IMR-90 (cell line): ENCODE measurements around the gene CXCL9. TPM values are rescaled to one million over a fixed set of nuclear protein-coding genes. Genes with fewer than 3 reads are reported as not detected.
A peak's percentile ranks its signal among the peaks of the same experiment; 100 is the strongest.
"Not testable (repeated sequence)": the region's sequence is repeated elsewhere in the genome, so short reads cannot be mapped to it uniquely, and the experiment has no call there.

Source experiments
- ATAC-seq: fragments of 200-7000 bp; cut with Tn5 transposase; 2 replicates; pipeline ENCODE4 v1.9.1; 2020; ENCODE audit warnings: low read depth, mild to moderate bottlenecking, moderate library complexity
- BruUV-seq: library from RNA; stranded (reverse); fragments of 400-500 nt; replicated peaks from 2 replicates; lab custom pipeline; 2021; lab: Mats Ljungman, UMichigan
- CTCF ChIA-PET: fragments of 300-600 bp; formaldehyde crosslinking; extraction: SDS; loops from one replicate; lab custom pipeline; 2021; ENCODE audit warnings: antibody characterized with exemption; lab: Yijun Ruan, JAX
- POLR2A ChIA-PET: fragments of 300-600 bp; sonication (Branson Sonifier 250); formaldehyde crosslinking; loops from one replicate; lab custom pipeline; 2022; ENCODE audit warnings: antibody characterized with exemption; ENCODE audit not compliant: unreplicated experiment; lab: Charles Lee
- DNase-seq: peaks from one replicate; pipeline ENCODE4 v3.0.0; 2013
- H2AFZ ChIP-seq: replicated peaks from 2 replicates; pipeline ENCODE3; 2013; ENCODE audit warnings: low read length, mild to moderate bottlenecking; ENCODE audit not compliant: poor library complexity
- H2AK5ac ChIP-seq: 2 replicates; pipeline ENCODE4 v1.6.1; 2013; ENCODE audit warnings: low read depth, low read length, inconsistent platforms
- H2AK9ac ChIP-seq: replicated peaks from 2 replicates; pipeline ENCODE3; 2013; ENCODE audit warnings: mild to moderate bottlenecking, low read depth, low read length, moderate library complexity; ENCODE audit not compliant: poor library complexity
- H2BK120ac ChIP-seq: 2 replicates; pipeline ENCODE4 v1.6.1; 2013; ENCODE audit warnings: low read depth, low read length, inconsistent platforms
- H2BK15ac ChIP-seq: 3 replicates; pipeline ENCODE4 v1.6.1; 2013; ENCODE audit warnings: low read depth, low read length, inconsistent platforms
- H2BK20ac ChIP-seq: 2 replicates; pipeline ENCODE4 v1.6.1; 2013; ENCODE audit warnings: low read depth, mild to moderate bottlenecking, inconsistent platforms, low read length, moderate library complexity
- H2BK5ac ChIP-seq: 2 replicates; pipeline ENCODE4 v1.6.1; 2013; ENCODE audit warnings: mild to moderate bottlenecking, low read depth, low read length, inconsistent platforms; ENCODE audit not compliant: poor library complexity, severe bottlenecking
- H3K14ac ChIP-seq: replicated peaks from 2 replicates; pipeline ENCODE4 v1.6.1; 2013; ENCODE audit warnings: low read depth, low read length, inconsistent platforms
- H3K18ac ChIP-seq: 2 replicates; pipeline ENCODE4 v1.6.1; 2013; ENCODE audit warnings: low read depth, low read length, control low read depth
- H3K23ac ChIP-seq: 2 replicates; pipeline ENCODE4 v1.6.1; 2013; ENCODE audit warnings: low read depth, low read length, inconsistent platforms
- H3K27ac ChIP-seq: 2 replicates; pipeline ENCODE4 v1.5.1; 2013; ENCODE audit warnings: mild to moderate bottlenecking, control low read depth, low read length; ENCODE audit not compliant: insufficient read depth
- H3K27me3 ChIP-seq: 2 replicates; pipeline ENCODE4 v1.6.1; 2013; ENCODE audit warnings: low read length; ENCODE audit not compliant: control insufficient read depth, insufficient read depth
- H3K36me3 ChIP-seq: 2 replicates; pipeline ENCODE4 v1.6.1; 2013; ENCODE audit warnings: low read length, mixed read lengths; ENCODE audit not compliant: control insufficient read depth, insufficient read depth
- H3K4ac ChIP-seq: 2 replicates; pipeline ENCODE4 v1.6.1; 2013; ENCODE audit warnings: low read depth, low read length, inconsistent platforms
- H3K4me1 ChIP-seq: 2 replicates; pipeline ENCODE4 v1.6.1; 2013; ENCODE audit warnings: low read length, mixed read lengths; ENCODE audit not compliant: control insufficient read depth, insufficient read depth
- H3K4me2 ChIP-seq: 2 replicates; pipeline ENCODE4 v1.6.1; 2013; ENCODE audit warnings: low read depth, mild to moderate bottlenecking, control low read depth, low read length, moderate library complexity
- H3K4me3 ChIP-seq: 2 replicates; pipeline ENCODE4 v1.5.1; 2013; ENCODE audit warnings: low read depth, mild to moderate bottlenecking, control low read depth, low read length, moderate library complexity; ENCODE audit not compliant: insufficient read depth
- H3K56ac ChIP-seq: 2 replicates; pipeline ENCODE4 v1.6.1; 2013; ENCODE audit warnings: low read length, inconsistent platforms; ENCODE audit not compliant: insufficient read depth; ENCODE audit errors: extremely low read depth
- H3K79me1 ChIP-seq, 2 experiments: 2 replicates each; pipeline ENCODE4 v1.6.1; 2013; ENCODE audit warnings: low read length in 2 of 2, inconsistent platforms in 1 of 2, low read depth in 1 of 2
- H3K9ac ChIP-seq: 2 replicates; pipeline ENCODE4 v1.6.1; 2013; ENCODE audit warnings: low read depth, low read length, control low read depth
- H3K9me1 ChIP-seq: 2 replicates; pipeline ENCODE4 v1.6.1; 2013; ENCODE audit warnings: low read length, inconsistent platforms; ENCODE audit not compliant: insufficient read depth
- H3K9me3 ChIP-seq: 2 replicates; pipeline ENCODE4 v1.6.1; 2013; ENCODE audit warnings: low read length; ENCODE audit not compliant: control insufficient read depth, insufficient read depth
- H4K20me1 ChIP-seq: 2 replicates; pipeline ENCODE4 v1.6.1; 2013; ENCODE audit warnings: low read length, inconsistent platforms; ENCODE audit not compliant: insufficient read depth
- H4K5ac ChIP-seq: 2 replicates; pipeline ENCODE4 v1.6.1; 2013; ENCODE audit warnings: mild to moderate bottlenecking, low read depth, low read length, control low read depth
- H4K8ac ChIP-seq, 2 experiments: 2 replicates each; pipeline ENCODE4 v1.6.1; 2013; ENCODE audit warnings: low read depth in 2 of 2, low read length in 2 of 2, control low read depth in 1 of 2, inconsistent platforms in 1 of 2
- H4K91ac ChIP-seq: 2 replicates; pipeline ENCODE4 v1.6.1; 2013; ENCODE audit warnings: low read depth, low read length, inconsistent platforms; ENCODE audit not compliant: insufficient read depth
- WGBS, 2 experiments: methylation state at CpG; one replicate each; pipeline versions ENCODE4 v1.1.5 to v1.1.7; 2013; ENCODE audit warnings: missing lambda C conversion rate in 2 of 2; ENCODE audit not compliant: insufficient read length in 1 of 2; ENCODE audit errors: extremely low coverage in 2 of 2; 5-methylcytosine and 5-hydroxymethylcytosine counted together
- dilution Hi-C: fragments of 300-500 bp; cut with HindIII; formaldehyde crosslinking; loops from one replicate; pipeline ENCODE4 v1.14.3; 2018; ENCODE audit warnings: low sequenced_read_pairs; ENCODE audit not compliant: unreplicated experiment
- in situ Hi-C: fragments of 300-500 bp; cut with MboI; formaldehyde crosslinking; loops from 3 replicates; pipeline ENCODE4 v1.14.3; 2019; ENCODE audit warnings: low sequenced_read_pairs, inconsistent platforms, mixed read lengths
- intact Hi-C: fragments of 100-400 bp; cut with micrococcal nuclease; formaldehyde crosslinking; loops from 2 replicates; pipeline ENCODE4 v1.10.0; 2022
- polyA plus RNA-seq, 3 experiments: library from polyadenylated mRNA; depleted of rRNA; stranded (reverse); fragments of >200 nt; gene quantifications; 2 replicates each; pipeline ENCODE4 v1.2.3, GENCODE V29; 2012; ENCODE audit warnings: low replicate concordance in 1 of 3
- total RNA-seq: library from RNA; depleted of rRNA; stranded (reverse); fragments of >200 nt; gene quantifications from 2 replicates; pipeline ENCODE4 v1.2.3, GENCODE V29; 2012

Gene CXCL9
- total and polyA plus RNA-seq, 2 of the 4 experiments (the other 2 are of a cell fraction): not detected

DNA sequence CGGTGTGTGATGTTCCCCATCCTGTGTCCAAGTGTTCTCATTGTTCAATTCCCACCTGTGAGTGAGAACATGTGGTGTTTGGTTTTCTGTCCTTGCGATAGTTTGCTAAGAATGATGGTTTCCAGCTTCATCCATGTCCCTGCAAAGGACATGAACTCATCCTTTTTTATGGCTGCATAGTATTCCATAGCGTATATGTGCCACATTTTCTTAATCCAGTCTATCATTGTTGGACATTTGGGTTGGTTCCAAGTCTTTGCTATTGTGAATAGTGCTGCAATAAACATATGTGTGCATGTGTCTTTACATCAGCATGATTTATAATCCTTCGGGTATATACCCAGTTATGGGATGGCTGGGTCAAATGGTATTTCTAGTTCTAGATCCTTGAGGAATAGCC is 45.2 kb downstream of the CXCL9 start:
- H3K27ac ChIP-seq, H2AFZ ChIP-seq, H4K91ac ChIP-seq, POLR2A ChIA-PET, BruUV-seq, H4K8ac ChIP-seq, CTCF ChIA-PET, H3K79me1 ChIP-seq, H3K56ac ChIP-seq, dilution Hi-C loops, H2AK9ac ChIP-seq, DNase-seq, H3K23ac ChIP-seq, ATAC-seq, H3K9ac ChIP-seq, H2BK5ac ChIP-seq, H3K14ac ChIP-seq, H2BK15ac ChIP-seq, H3K4ac ChIP-seq, H3K9me1 ChIP-seq, H3K9me3 ChIP-seq, H3K4me3 ChIP-seq, H4K20me1 ChIP-seq, H2BK120ac ChIP-seq, intact Hi-C loops, H2BK20ac ChIP-seq, H3K4me2 ChIP-seq, H3K18ac ChIP-seq, H2AK5ac ChIP-seq, H3K4me1 ChIP-seq, H3K27me3 ChIP-seq, H4K5ac ChIP-seq: not testable (repeated sequence)
- in situ Hi-C loops: loop anchor here (25.0 kb wide), 1 partner anchor 175 kb away; no protein-coding TSS in a partner anchor
- H3K36me3 ChIP-seq: peaks cover 44% of the 10 kb centered on the region
- WGBS, 2 experiments: no CpG with 5 or more reads among the region's 4 CpGs

DNA sequence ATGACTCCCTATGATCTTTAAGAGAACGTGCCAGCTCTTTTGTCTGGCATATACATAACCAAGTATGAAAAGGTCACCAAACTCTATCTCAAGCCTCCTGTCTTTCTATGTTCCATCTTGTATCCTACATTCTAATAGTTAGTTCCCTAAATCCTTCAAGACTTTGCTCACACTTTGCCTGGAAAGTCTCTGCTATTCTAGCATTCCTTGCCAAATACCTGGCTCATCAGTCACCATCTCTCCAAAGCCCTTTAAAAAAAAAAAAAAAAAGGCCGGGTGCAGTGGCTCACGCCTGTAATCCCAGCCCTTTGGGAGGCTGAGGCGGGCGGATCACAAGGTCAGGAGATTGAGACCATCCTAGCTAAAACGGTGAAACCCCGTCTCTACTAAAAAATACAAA is 48.8 kb downstream of the CXCL9 start:
- H3K27ac ChIP-seq, H2AK5ac ChIP-seq, H2AK9ac ChIP-seq, BruUV-seq, H3K4ac ChIP-seq, H3K23ac ChIP-seq, H4K8ac ChIP-seq, H2BK20ac ChIP-seq, H2BK5ac ChIP-seq, dilution Hi-C loops, H4K20me1 ChIP-seq, H3K14ac ChIP-seq, H2BK120ac ChIP-seq, H3K18ac ChIP-seq, intact Hi-C loops, CTCF ChIA-PET, H3K56ac ChIP-seq, H3K27me3 ChIP-seq, H2AFZ ChIP-seq, H3K9ac ChIP-seq, POLR2A ChIA-PET, H2BK15ac ChIP-seq, H3K9me1 ChIP-seq, H4K5ac ChIP-seq, ATAC-seq, H3K79me1 ChIP-seq, H3K4me2 ChIP-seq, H4K91ac ChIP-seq, H3K4me3 ChIP-seq, H3K4me1 ChIP-seq, H3K9me3 ChIP-seq: not testable (repeated sequence)
- 100% methylated on average over 1 of the region's 7 CpGs; no CpG with 5 or more reads in 1 of the 2 experiments for WGBS, 2 experiments
- H3K36me3 ChIP-seq: peaks cover 48% of the 10 kb centered on the region
- peak; percentile 42 for DNase-seq
- in situ Hi-C loops: loop anchor here (25.0 kb wide), 1 partner anchor 171 kb away; no protein-coding TSS in a partner anchor
